AG09309 (cell line): ENCODE measurements around the gene TRABD2B.

ENCODE experiments used
- DNase-seq: peaks from one replicate; pipeline ENCODE4 v3.0.0-alpha.2; 2010; ENCODE audit warnings: low read depth
- H3K4me3 ChIP-seq: 2 replicates; pipeline ENCODE4 v1.5.1; 2011; ENCODE audit warnings: mild to moderate bottlenecking, low read depth, low read length, moderate library complexity; ENCODE audit not compliant: control insufficient read depth
- CTCF ChIP-seq: IDR thresholded peaks from 2 replicates; pipeline ENCODE4 v1.5.1; 2011; ENCODE audit warnings: mild to moderate bottlenecking, low read depth, low read length, inconsistent platforms; ENCODE audit not compliant: insufficient read depth, control insufficient read depth; ENCODE audit errors: missing control alignments

TRABD2B gene

GRCh38 chr1:47890779-47891178 is 106.4 kb downstream of the TRABD2B start:
- no peak overlapping the region for H3K4me3 ChIP-seq
- DNase-seq = no peak
- TF ChIP-seq CTCF = no peak

- H3K4me3 ChIP-seq = no peak overlapping the region
- no peak for DNase-seq
- TF ChIP-seq CTCF = no peak
These were observed 108.9 kb downstream of the TRABD2B start for GRCh38 chr1:47888294-47888629.

- no peak for TF ChIP-seq CTCF
- DNase-seq = no peak
- no peak overlapping the region for H3K4me3 ChIP-seq
These were observed 109.5 kb downstream of the TRABD2B start for GRCh38 chr1:47887475-47888293.

GRCh38 chr1:47887060-47887459 is 110.1 kb downstream of the TRABD2B start:
- TF ChIP-seq CTCF = no peak
- no peak for DNase-seq
- H3K4me3 ChIP-seq = no peak overlapping the region

GRCh38 chr1:47886141-47886540 is 111.0 kb downstream of the TRABD2B start:
- no peak overlapping the region for H3K4me3 ChIP-seq
- TF ChIP-seq CTCF = no peak
- no peak for DNase-seq

GRCh38 chr1:47885062-47885830 is 111.9 kb downstream of the TRABD2B start:
- no peak overlapping the region for H3K4me3 ChIP-seq
- DNase-seq = no peak
- TF ChIP-seq CTCF = no peak
